Gastroesophageal sphincter (tissue), 4 donors: ENCODE measurements around the gene ADORA2A. TPM values are rescaled to one million over a fixed set of nuclear protein-coding genes. Genes with fewer than 3 reads are reported as not detected.

Source experiments
- ATAC-seq: fragments of 150-250 bp; one replicate; pipeline ENCODE4 v1.9.1; 2016; ENCODE audit warnings: mild to moderate bottlenecking, moderate library complexity
- H3K27ac ChIP-seq, 4 donors: fragments of 200-600 bp; sonication (generic) in 3 of 4; 1 replicate in 3 of 4; 2 replicates in 1 of 4; pipeline ENCODE4 v1.5.1; 2016 to 2019
- H3K27me3 ChIP-seq: fragments of 200-600 bp; sonication (generic); one replicate; pipeline ENCODE4 v1.5.1; 2019
- H3K36me3 ChIP-seq, 2 donors: fragments of 200-600 bp; sonication (generic); one replicate each; pipeline ENCODE4 v1.5.1; 2019; ENCODE audit warnings: control low read depth in 1 of 2
- H3K4me1 ChIP-seq, 3 donors: fragments of 200-600 bp; sonication (generic); 1 replicate in 2 of 3; 2 replicates in 1 of 3; pipeline ENCODE4 v1.5.1; 2016 to 2019; ENCODE audit warnings: control low read depth in 2 of 3
- H3K4me3 ChIP-seq, 2 donors: fragments of 200-600 bp; sonication (generic); one replicate each; pipeline ENCODE4 v1.5.1; 2019; ENCODE audit warnings: mild to moderate bottlenecking in 1 of 2, moderate library complexity in 1 of 2
- H3K9me3 ChIP-seq, 3 donors: fragments of 200-600 bp; sonication (generic); one replicate each; pipeline ENCODE4 v1.5.1; 2017 to 2019; ENCODE audit warnings: control low read depth in 2 of 3
- EP300 ChIP-seq: sonication (generic); formaldehyde crosslinking; IDR thresholded peaks from one replicate; pipeline ENCODE4 v1.6.1; 2017; ENCODE audit warnings: antibody characterized with exemption, mild to moderate bottlenecking
- POLR2A ChIP-seq, 2 donors: fragments of 450-650 bp; IDR thresholded peaks; one replicate each; pipeline ENCODE4 v1.6.1; 2017; ENCODE audit warnings: antibody characterized with exemption in 2 of 2, mild to moderate bottlenecking in 2 of 2, moderate library complexity in 1 of 2
- POLR2AphosphoS5 ChIP-seq: sonication (generic); formaldehyde crosslinking; IDR thresholded peaks from one replicate; pipeline ENCODE4 v1.6.1; 2017; ENCODE audit warnings: antibody characterized with exemption
- WGBS, 2 donors: methylation state at CpG; one replicate each; pipeline ENCODE4 v1.1.5; 2018; ENCODE audit warnings: low coverage in 1 of 2; 5-methylcytosine and 5-hydroxymethylcytosine counted together
- total RNA-seq, 4 donors: library from RNA; depleted of rRNA; stranded (reverse); fragments of >200 nt; gene quantifications; one replicate each; pipeline ENCODE4 v1.1.0, GENCODE V29; 2016
- TF ChIP-seq, protein P1 (sequence below), 4 experiments: fragments of 200-600 bp in 2 of 4; fragments of 450-650 bp in 2 of 4; sonication (generic) in 1 of 4; IDR thresholded peaks; one replicate each; pipeline ENCODE4 v1.5.1; 2017 to 2019; ENCODE audit warnings: antibody characterized with exemption in 4 of 4, mild to moderate bottlenecking in 2 of 4, moderate library complexity in 2 of 4

The ADORA2A gene
- total RNA-seq, 4 donors from 2014 or later, result 1.9 to 5.7 (median 3.3) TPM

DNA sequence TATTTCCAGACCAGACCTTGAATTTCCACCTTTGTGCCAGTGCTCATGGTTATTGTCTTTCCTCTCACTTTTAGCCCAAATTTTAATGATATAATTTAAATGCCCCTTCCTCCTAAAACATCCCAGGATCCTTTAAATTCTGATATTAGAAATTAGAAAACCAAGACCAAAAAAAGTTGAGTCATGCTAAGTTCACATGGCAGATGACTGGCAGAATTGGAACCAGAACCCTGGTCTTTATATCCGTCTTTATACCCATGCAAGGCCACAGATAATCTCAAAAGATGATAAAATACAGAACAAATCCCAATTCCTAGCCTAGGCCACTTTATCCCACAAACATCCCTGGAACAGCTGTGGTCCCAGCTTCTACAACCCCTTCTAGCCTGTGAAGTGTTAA is 26.5 kb downstream of the ADORA2A start:
- no peaks in the 10 kb centered on the region for H3K36me3 ChIP-seq
- H3K27ac ChIP-seq, result no peak overlapping the region
- 75 to 100% methylated on average over 1 of the region's 1 CpG for WGBS, 2 donors
- TF ChIP-seq POLR2A (IDR thresholded peaks at IDR 0.05) (no peak), EP300 (no peak), POLR2AphosphoS5 (no peak)
- TF ChIP-seq, protein P1, sequence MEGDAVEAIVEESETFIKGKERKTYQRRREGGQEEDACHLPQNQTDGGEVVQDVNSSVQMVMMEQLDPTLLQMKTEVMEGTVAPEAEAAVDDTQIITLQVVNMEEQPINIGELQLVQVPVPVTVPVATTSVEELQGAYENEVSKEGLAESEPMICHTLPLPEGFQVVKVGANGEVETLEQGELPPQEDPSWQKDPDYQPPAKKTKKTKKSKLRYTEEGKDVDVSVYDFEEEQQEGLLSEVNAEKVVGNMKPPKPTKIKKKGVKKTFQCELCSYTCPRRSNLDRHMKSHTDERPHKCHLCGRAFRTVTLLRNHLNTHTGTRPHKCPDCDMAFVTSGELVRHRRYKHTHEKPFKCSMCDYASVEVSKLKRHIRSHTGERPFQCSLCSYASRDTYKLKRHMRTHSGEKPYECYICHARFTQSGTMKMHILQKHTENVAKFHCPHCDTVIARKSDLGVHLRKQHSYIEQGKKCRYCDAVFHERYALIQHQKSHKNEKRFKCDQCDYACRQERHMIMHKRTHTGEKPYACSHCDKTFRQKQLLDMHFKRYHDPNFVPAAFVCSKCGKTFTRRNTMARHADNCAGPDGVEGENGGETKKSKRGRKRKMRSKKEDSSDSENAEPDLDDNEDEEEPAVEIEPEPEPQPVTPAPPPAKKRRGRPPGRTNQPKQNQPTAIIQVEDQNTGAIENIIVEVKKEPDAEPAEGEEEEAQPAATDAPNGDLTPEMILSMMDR (IDR thresholded peaks at IDR 0.05), result no peak
- ATAC-seq, result no peak
- peaks cover 0 to 13% (median 7%) of the 10 kb centered on the region in 3 donors for H3K4me1 ChIP-seq
- H3K9me3 ChIP-seq, result peaks cover 0 to 8% (median 0%) of the 10 kb centered on the region in 3 donors
- no peak overlapping the region for H3K4me3 ChIP-seq
- no peaks in the 10 kb centered on the region for H3K27me3 ChIP-seq

DNA sequence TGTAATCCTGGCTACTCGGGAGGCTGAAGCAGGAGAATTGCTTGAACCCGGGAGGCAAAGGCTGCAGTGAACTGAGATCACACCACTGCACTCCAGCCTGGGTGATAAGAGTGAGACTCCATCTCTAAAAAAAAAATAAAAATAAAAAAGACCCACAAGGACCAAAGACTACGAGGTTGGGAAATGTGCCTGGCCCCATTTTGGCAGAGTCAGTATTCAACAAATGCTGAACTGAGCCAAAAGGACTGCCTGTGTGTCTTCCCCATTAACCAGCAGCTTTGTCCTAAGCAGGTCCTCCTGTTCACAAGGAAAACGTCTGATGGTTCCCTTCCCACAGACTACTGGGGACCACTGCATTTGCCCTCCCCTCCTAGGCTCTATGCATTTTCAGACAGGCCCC is 27.6 kb downstream of the ADORA2A start:
- H3K27ac ChIP-seq, result no peak overlapping the region

DNA sequence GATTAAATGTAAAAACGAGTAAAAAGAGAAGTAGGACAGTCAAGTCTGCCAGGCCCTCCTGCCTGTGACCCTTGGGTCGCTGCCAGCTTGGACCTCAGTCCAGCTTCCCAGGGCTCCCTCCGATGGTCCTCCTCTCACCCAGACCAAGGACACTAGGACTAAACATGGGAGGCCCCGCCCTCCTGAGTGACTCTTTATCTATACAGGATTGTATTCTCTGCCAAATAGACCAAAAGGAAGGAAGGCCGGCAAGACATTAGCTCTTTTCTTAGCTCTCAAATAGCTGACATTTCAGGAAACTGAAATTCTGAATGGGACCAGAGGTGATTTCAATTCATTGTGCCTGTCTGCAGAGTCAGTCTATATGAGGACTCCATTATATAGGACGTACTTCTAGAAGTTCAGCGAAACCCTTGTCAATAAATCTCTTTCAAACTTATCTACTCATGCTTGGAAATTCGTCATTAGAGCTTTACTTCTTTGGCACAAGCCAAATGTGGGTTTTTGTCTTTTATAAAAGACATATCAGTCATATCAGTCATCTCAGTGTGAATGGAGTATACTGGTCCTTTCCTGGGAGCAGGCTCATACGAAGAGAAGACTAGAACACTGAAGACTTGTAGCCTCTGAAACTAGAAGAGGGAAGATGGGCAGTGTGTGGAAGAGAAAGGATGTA is 28.5 kb downstream of the ADORA2A start:
- H3K9me3 ChIP-seq, result peaks cover 0 to 8% (median 0%) of the 10 kb centered on the region in 3 donors
- H3K36me3 ChIP-seq, result no peaks in the 10 kb centered on the region
- no peak overlapping the region for H3K27ac ChIP-seq
- H3K4me3 ChIP-seq, result no peak overlapping the region
- TF ChIP-seq POLR2A (IDR thresholded peaks at IDR 0.05) (no peak), EP300 (no peak), POLR2AphosphoS5 (no peak)
- TF ChIP-seq, protein P1 (IDR thresholded peaks at IDR 0.05), result no peak
- peaks cover 0 to 13% (median 7%) of the 10 kb centered on the region in 3 donors for H3K4me1 ChIP-seq
- no peak for ATAC-seq
- no peaks in the 10 kb centered on the region for H3K27me3 ChIP-seq
- WGBS, 2 donors, result 46 to 63% methylated on average over 6 to 9 of the region's 9 CpGs

More for the DNA sequence above, 27.6 kb downstream of the ADORA2A start:
- TF ChIP-seq POLR2A (IDR thresholded peaks at IDR 0.05) (no peak), EP300 (no peak), POLR2AphosphoS5 (no peak)
- TF ChIP-seq, protein P1 (IDR thresholded peaks at IDR 0.05), result no peak
- WGBS, 2 donors, result 54 to 69% methylated on average over 2 to 4 of the region's 4 CpGs
- Histone ChIP-seq H3K4me3 (no peak overlapping the region), H3K9me3 (peaks cover 0 to 8% (median 0%) of the 10 kb centered on the region in 3 donors), H3K27me3 (no peaks in the 10 kb centered on the region), H3K36me3 (no peaks in the 10 kb centered on the region), H3K4me1 (peaks cover 0 to 13% (median 7%) of the 10 kb centered on the region in 3 donors)
- no peak for ATAC-seq

DNA sequence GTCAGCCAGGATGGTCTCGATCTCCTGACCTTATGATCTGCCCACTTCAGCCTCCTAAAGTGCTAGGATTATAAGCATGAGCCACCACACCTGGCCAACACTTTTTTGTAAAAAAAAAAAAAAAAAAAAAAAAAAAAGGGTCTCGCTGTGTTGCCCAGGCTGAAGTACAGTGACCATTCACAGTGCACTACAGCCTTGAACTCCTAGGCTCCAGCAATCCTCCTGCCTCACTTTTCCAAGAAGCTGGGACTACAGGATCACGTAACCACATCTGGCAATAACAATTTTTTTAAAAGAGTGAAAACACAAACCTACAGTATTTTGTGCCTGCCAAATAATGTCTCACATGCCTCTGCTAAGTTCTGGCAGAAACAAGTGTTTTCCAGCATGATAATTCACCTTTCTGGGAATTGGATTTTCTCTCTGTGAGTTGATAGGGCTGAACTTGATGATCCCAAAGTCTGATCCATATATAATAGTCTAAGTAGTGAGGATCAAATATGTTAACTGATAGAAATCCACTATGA is 30.6 kb downstream of the ADORA2A start:
- Histone ChIP-seq H3K4me3 (no peak overlapping the region), H3K36me3 (no peaks in the 10 kb centered on the region), H3K27ac (no peak overlapping the region), H3K27me3 (no peaks in the 10 kb centered on the region), H3K9me3 (no peaks in the 10 kb centered on the region), H3K4me1 (peaks cover 0 to 13% (median 7%) of the 10 kb centered on the region in 3 donors)
- WGBS, 2 donors, result 82 to 100% methylated on average over 1 to 2 of the region's 3 CpGs
- no peak for TF ChIP-seq POLR2A (IDR thresholded peaks at IDR 0.05)
- TF ChIP-seq, protein P1 (IDR thresholded peaks at IDR 0.05), result no peak
- TF ChIP-seq EP300, result no peak
- no peak for TF ChIP-seq POLR2AphosphoS5
- no peak for ATAC-seq

DNA sequence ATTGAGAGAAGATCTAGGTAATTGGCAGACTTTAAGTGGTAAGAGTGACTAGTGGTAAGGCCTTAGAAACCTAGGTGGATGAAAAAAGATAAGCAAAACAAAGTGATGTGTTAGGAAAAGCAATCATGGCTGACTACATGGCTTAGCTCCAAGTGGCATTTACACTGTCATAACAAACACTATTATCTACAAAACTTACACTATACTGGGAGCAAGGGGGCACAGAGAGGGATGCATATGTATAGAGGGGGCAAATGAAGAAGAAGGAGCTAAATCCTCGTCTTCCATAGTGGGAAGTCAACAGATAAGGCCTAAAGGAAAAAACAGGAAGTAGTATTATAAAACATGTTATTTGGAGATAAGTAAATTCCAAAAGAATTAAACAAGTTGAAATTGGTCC is 32.5 kb downstream of the ADORA2A start:
- no peaks in the 10 kb centered on the region for H3K9me3 ChIP-seq
- no peak overlapping the region for H3K4me3 ChIP-seq
- peaks cover 0 to 13% (median 7%) of the 10 kb centered on the region in 3 donors for H3K4me1 ChIP-seq
- ATAC-seq, result no peak
- H3K36me3 ChIP-seq, result no peaks in the 10 kb centered on the region
- H3K27ac ChIP-seq, result no peak overlapping the region
- no peaks in the 10 kb centered on the region for H3K27me3 ChIP-seq
- TF ChIP-seq, protein P1 (IDR thresholded peaks at IDR 0.05), result no peak
- TF ChIP-seq POLR2A (IDR thresholded peaks at IDR 0.05), result no peak
- TF ChIP-seq POLR2AphosphoS5, result no peak
- no peak for TF ChIP-seq EP300
- 64% methylated on average over 1 of the region's 1 CpG; no CpG with 5 or more reads in 1 of the 2 donors for WGBS, 2 donors
